OCI-LY3 (cell line): ENCODE measurements around the gene CABP2.
"Not testable (repeated sequence)": the region's sequence is repeated elsewhere in the genome, so short reads cannot be mapped to it uniquely, and the experiment has no call there.

Source experiments
- H2AFZ ChIP-seq: fragments of 200-600, 300-600 bp; shearing (Covaris generic); 2 replicates; pipeline ENCODE4 v1.6.0; 2014; ENCODE audit warnings: antibody characterized with exemption, low read depth, low read length
- H3K27ac ChIP-seq: fragments of 200-600, 300-600 bp; sonication (generic); 2 replicates; pipeline ENCODE4 v1.5.1; 2014; ENCODE audit warnings: mild to moderate bottlenecking, low read length, moderate library complexity, mixed read lengths
- H3K27me3 ChIP-seq: fragments of 200-600, 300-600 bp; sonication (generic); 2 replicates; pipeline ENCODE4 v1.6.1; 2014; ENCODE audit warnings: low read depth, low read length, mixed read lengths
- H3K36me3 ChIP-seq: fragments of 200-600, 300-600 bp; sonication (generic); replicated peaks from 2 replicates; pipeline ENCODE3; 2014; ENCODE audit warnings: low read depth, low read length, mixed read lengths
- H3K4me1 ChIP-seq: fragments of 300-600, 200-600 bp; sonication (generic); 2 replicates; pipeline ENCODE4 v1.6.1; 2014; ENCODE audit warnings: low read length, mixed read lengths
- H3K4me2 ChIP-seq: fragments of 200-600, 300-600 bp; sonication (generic); 2 replicates; pipeline ENCODE4 v1.6.1; 2014; ENCODE audit warnings: low read length, mixed read lengths
- H3K4me3 ChIP-seq: fragments of 300-600, 200-600 bp; sonication (generic); 2 replicates; pipeline ENCODE4 v1.5.1; 2014; ENCODE audit warnings: antibody characterized with exemption, mild to moderate bottlenecking, low read length, moderate library complexity
- H3K79me2 ChIP-seq: fragments of 300-600, 200-600 bp; shearing (Covaris generic); 2 replicates; pipeline ENCODE4 v1.6.1; 2014; ENCODE audit warnings: mild to moderate bottlenecking, low read length, mixed read lengths
- H3K9ac ChIP-seq: fragments of 300-600, 200-600 bp; shearing (Covaris generic); 2 replicates; pipeline ENCODE4 v1.6.0; 2014; ENCODE audit warnings: mild to moderate bottlenecking, low read length, moderate library complexity
- H3K9me3 ChIP-seq: fragments of 200-600, 300-600 bp; shearing (Covaris generic); 2 replicates; pipeline ENCODE4 v1.6.1; 2014; ENCODE audit warnings: low read length, mixed read lengths; ENCODE audit not compliant: insufficient read depth
- H4K20me1 ChIP-seq: fragments of 200-600, 300-600 bp; sonication (generic); 2 replicates; pipeline ENCODE4 v1.6.1; 2016; ENCODE audit warnings: low read length, mixed read lengths; ENCODE audit not compliant: insufficient read depth
- CTCF ChIP-seq: fragments of 200-600, 300-600 bp; sonication (generic); IDR thresholded peaks from 2 replicates; pipeline ENCODE4 v1.5.1; 2014; ENCODE audit warnings: antibody characterized with exemption, low read length, low read depth
- EZH2phosphoT487 ChIP-seq: fragments of 200-600 bp; shearing (Covaris generic); IDR thresholded peaks from 2 replicates; pipeline ENCODE4 v1.6.1; 2018; ENCODE audit warnings: antibody characterized with exemption, mixed run types, low read depth

Gene CABP2

GRCh38 chr11:67558084-67558772 lies 35.0 kb upstream of the CABP2 start:
- Histone ChIP-seq H3K9ac (peak overlapping the region; percentile 51), H3K36me3 (no peaks in the 10 kb centered on the region), H3K4me1 (peaks cover 59% of the 10 kb centered on the region), H3K27me3 (peaks cover 9% of the 10 kb centered on the region), H4K20me1 (no peaks in the 10 kb centered on the region), H2AFZ (peak overlapping the region; percentile 35; the same call in 1 of the 2 replicates), H3K4me3 (peak overlapping the region; percentile 57), H3K27ac (peak overlapping the region; percentile 63), H3K79me2 (no peaks in the 10 kb centered on the region), H3K4me2 (peak overlapping the region; percentile 70), H3K9me3 (no peaks in the 10 kb centered on the region)
- TF ChIP-seq CTCF (no peak), EZH2phosphoT487 (no peak)

GRCh38 chr11:67556244-67556643 lies 33.0 kb upstream of the CABP2 start:
- TF ChIP-seq EZH2phosphoT487: no peak
- TF ChIP-seq CTCF: no peak

GRCh38 chr11:67551697-67552096 lies 28.5 kb upstream of the CABP2 start:
- peaks cover 12% of the 10 kb centered on the region; the same call in 1 of the 2 replicates for H3K9me3 ChIP-seq
- H2AFZ ChIP-seq, H3K79me2 ChIP-seq, H3K27ac ChIP-seq, H3K4me3 ChIP-seq, H3K9ac ChIP-seq, H4K20me1 ChIP-seq, H3K27me3 ChIP-seq, H3K4me1 ChIP-seq, H3K4me2 ChIP-seq, H3K36me3 ChIP-seq: not testable (repeated sequence)

More at GRCh38 chr11:67556244-67556643, 33.0 kb upstream of the CABP2 start:
- Histone ChIP-seq H3K36me3 (no peaks in the 10 kb centered on the region), H4K20me1 (no peaks in the 10 kb centered on the region), H3K27me3 (0 out of 2 replicates have a peak, but pooled peaks cover 4% of the 10 kb centered on the region), H3K4me2 (no peak overlapping the region), H3K4me1 (peaks cover 39% of the 10 kb centered on the region), H3K9me3 (peaks cover 8% of the 10 kb centered on the region; the same call in 1 of the 2 replicates), H3K79me2 (no peaks in the 10 kb centered on the region), H3K27ac (no peak overlapping the region), H3K4me3 (no peak overlapping the region), H3K9ac (no peak overlapping the region), H2AFZ (no peak overlapping the region)

- Histone ChIP-seq H3K9ac (no peak overlapping the region), H3K27ac (no peak overlapping the region), H3K79me2 (no peaks in the 10 kb centered on the region), H2AFZ (no peak overlapping the region), H4K20me1 (no peaks in the 10 kb centered on the region), H3K36me3 (no peaks in the 10 kb centered on the region), H3K4me2 (no peak overlapping the region), H3K27me3 (peaks cover 11% of the 10 kb centered on the region), H3K9me3 (peaks cover 12% of the 10 kb centered on the region; the same call in 1 of the 2 replicates), H3K4me3 (no peak overlapping the region), H3K4me1 (no peaks in the 10 kb centered on the region)
- TF ChIP-seq CTCF: no peak
- no peak for TF ChIP-seq EZH2phosphoT487
Observed at GRCh38 chr11:67551127-67551526, 27.9 kb upstream of the CABP2 start.
